Measurements from ENCODE around the gene ZWILCH.

DNA sequence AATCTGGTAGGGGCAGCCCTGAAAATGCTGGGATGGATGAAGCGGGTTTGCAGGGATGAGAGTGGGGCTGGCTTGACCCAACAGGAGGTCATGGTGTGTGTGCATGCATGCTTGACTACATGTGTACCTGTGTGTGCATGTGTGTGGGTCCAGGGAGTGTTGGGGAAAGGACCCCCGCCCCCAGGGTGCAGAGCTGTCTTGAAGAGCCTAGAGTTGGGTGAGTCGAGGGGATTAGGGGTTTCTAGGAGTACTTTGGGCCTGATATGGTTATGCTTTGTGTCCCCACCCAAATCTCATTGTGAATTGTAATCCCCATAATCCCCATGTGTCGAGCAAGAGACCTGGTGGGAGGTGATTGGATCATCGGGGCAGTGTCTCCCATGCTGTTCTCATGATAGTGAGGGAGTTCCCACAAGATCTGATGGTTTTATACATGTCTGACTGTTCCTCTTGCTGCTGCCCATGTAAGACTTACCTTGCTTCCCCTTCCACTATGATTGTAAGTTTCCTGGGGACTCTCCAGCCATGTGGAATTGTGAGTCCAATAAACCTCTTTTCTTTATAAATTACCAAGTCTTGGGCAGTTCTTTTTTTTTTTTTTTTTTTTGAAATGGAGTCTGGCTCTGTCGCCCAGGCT, 65.8 kb downstream of the ZWILCH start:
- TF ChIP-seq POLR2A (IDR thresholded peaks at IDR 0.05; ENCODE audit: low read depth, low read length) (no peak), POU2F2 (IDR thresholded peaks at IDR 0.05; ENCODE audit: low read depth, low read length) (no peak), POLR2AphosphoS5 (IDR thresholded peaks at IDR 0.05; ENCODE audit: low read depth, low read length) (no peak), TAF1 (IDR thresholded peaks at IDR 0.05; ENCODE audit: low read depth, low read length) (no peak), PAX5 (IDR thresholded peaks at IDR 0.05; ENCODE audit: insufficient read depth, low read length, severe bottlenecking) (no peak), SPI1 (IDR thresholded peaks at IDR 0.05; ENCODE audit: low read depth, low read length) (no peak)
